Kasumi-1 (cell line): ENCODE measurements around the gene LRRN4.

Experiments
- DNase-seq, 2 experiments: peaks; one replicate each; lab custom pipeline; 2025; lab: John Stamatoyannopoulos, UW

Gene LRRN4

DNA sequence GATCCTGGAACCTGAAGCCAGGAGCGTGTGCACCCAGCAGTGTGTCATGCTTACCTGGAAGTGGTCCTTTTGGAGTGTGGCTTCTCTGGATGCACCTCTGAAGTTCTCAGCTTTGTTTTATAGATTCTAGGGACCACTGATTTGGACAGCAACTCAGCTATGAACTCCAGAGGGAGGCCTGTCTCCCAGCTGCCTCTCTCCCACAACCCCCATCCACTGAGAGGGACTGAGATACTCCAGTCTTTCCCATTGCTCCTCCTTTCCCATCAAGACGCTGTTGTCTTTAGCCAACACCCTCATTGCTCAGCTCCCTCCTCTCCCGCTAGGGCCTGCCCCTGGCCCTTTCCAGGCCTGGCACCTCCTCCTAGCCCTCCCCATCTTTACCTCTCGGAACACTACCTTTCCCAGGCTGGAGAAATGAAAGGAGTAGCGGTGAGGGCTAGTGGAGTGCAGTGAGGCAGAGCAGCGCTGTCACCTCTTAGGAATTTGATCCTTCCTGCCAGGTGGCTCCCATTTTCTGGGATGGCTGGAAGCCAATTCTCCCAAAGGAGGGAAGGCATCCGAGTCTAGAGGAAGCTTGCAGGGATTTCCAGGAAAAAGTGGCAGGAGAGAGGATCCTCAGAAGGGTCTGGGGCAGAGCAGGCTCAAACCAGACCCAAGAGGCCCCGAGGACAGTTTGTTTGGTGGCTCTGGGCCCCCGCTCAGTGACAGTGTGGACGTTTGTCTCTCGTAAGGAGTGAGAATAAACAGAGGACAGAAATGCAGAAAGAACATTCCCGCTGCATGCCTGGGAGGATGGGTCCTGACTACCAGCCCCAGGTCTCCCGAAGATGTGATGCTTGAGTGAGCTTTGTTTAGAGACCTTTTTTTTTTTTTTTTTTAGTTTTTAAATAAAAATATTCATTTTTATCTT is at the start of gene LRRN4:
LRRN4 (minus strand) TSS at position 285 of the 913 bp plus-strand sequence. CDS start 1,261 bp downstream, outside the sequence.
- no peak for DNase-seq

GRCh38 chr20:6103301-6103700 is 49.4 kb upstream of the LRRN4 start:
- no peak for DNase-seq

DNA sequence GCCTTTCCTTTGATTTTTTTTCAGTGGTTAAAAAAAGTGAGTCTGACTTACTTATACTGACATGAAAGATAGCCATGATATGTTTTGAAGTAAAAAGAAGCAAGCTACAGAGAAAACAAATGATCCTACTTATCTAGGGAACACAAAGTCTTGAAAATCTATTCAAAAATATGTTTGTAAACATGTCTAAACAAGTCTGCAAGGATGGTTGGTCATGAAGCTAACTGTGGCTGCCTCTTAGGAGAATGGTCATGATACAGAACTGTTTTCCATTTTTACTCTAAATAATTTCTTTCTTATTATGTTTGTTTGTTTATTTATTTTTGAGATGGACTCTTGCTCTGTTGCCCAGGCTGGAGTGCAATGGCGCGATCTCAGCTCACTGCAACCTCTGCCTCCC is 47.5 kb upstream of the LRRN4 start:
- no peak for DNase-seq

DNA sequence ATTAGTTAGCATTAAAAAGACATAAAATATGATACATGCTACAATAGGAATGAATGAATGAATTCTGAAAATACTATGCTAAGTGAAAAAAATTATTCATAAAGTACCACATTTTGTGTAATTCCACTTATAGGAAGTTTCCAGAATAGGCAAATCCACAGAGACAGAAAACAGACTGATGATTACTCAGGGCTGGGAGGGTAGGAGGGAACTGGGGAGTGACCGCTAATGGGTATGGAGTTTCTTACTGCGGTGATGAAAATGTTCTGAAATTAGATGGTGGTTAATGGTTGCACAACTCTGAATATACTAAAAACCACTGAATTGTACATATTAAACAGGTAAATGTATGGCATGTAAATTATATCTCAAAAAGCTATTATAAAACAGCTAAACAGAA is 46.4 kb upstream of the LRRN4 start:
- DNase-seq, result no peak

GRCh38 chr20:6099819-6100218 is 46.0 kb upstream of the LRRN4 start:
- no peak for DNase-seq

GRCh38 chr20:6095409-6095808 is 41.5 kb upstream of the LRRN4 start:
- DNase-seq, result no peak

DNA sequence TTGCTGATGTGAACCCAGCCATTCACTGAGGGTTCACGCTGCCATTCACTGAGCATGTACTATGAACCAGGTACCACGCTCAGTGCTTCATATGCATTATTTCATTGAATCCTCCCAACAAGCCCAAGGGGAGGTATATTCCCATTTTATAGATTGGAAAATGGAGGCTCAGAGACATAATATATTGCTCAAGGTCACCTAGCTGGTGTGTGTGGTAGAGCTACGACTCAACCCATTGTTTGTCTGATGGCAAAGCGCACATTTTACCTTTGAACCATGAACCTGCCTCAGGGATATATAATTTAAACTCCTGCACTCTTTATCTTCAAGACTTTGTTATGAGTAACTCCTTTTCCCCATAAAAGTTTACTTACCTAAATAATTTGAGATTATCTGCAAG is 40.7 kb upstream of the LRRN4 start:
- DNase-seq, result no peak

- no peak for DNase-seq
Measured at GRCh38 chr20:6094063-6094462, 40.2 kb upstream of the LRRN4 start.

GRCh38 chr20:6091661-6092060 is 37.8 kb upstream of the LRRN4 start:
- no peak for DNase-seq

DNA sequence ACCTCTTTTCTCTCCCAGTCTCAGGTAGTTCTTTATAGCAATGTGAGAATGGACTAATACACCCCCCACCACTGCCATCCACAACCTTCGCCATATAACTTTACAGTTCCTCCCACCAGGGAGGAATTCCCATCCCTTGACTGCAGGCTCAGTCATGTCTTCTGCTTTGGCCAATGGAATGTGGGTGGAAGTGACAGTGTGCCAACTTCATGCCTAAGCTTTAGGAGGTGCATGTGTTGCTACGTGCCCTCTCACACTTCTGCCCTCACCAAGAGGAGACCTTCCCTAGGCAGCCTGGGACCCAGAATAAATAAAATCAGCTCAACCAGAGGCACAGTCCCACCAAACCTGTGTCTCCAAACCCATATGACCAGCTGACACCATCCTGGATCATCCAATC is 33.0 kb upstream of the LRRN4 start:
- no peak for DNase-seq

DNA sequence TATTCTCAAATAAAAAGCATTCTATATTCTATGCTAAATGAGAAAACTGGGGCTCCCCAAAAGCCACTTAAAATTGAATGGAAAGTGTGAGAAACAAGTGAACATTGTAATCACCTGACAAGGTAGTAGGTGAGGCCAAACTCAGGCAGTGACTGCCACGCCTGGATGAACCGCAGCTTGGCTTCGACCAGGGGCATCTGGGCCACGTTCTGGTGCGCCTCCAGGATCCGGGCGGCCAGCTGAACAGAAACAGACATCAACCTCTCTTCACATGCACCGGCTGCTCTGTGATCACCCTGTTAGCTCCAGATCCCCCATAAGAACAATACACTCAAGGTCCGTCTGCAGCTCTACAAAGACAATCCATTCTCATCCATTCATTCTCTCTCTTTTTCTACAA is 30.1 kb upstream of the LRRN4 start:
- DNase-seq, result no peak

- DNase-seq, result no peak
Measured at GRCh38 chr20:6081236-6081635, 27.4 kb upstream of the LRRN4 start.

GRCh38 chr20:6079016-6079415 is 25.2 kb upstream of the LRRN4 start:
- DNase-seq, result no peak

GRCh38 chr20:6075428-6076219 is 21.8 kb upstream of the LRRN4 start:
- no peak for DNase-seq

DNA sequence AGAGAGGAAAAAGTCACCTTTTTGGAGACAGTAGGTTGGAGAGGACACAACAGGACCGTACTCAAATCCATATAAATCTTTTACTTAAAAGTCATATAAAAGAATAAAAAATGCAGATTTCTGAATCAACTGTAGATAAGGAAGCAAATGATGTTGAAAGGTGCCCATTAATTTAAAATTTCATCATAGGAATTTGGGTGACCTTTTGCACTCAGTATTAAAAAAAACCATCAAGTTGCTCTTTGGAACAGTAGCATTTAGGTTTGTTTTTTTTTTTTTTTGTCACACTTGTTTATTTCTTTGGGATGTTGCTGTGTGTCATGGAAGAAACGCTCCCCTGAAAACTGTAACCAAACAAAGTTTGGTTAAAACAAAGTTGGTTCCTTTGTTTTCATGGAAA is 20.9 kb upstream of the LRRN4 start:
- DNase-seq, result no peak

DNA sequence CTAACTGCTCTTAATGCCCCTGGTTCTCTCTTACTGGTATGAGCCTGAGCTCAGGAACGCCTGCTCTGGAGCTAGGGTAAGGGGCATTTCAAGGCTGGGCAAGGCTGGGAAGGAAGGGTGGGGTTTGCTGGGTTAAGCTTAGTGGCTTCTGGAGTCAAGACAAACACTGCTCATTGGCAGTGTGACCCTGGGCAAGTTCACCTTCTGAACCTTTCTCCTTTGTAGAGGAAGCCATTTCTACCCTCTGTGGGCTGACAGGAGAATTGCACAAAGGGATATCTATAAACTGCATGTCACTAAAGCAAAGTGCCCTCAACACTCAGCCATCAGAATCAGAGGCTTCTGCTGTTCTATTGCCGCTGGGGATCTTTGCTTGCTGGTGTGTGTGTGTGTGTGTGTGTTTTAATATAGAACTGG is 20.3 kb upstream of the LRRN4 start:
- peak; percentile 75 to 87 for DNase-seq

GRCh38 chr20:6070829-6071695 is 17.2 kb upstream of the LRRN4 start:
- no peak for DNase-seq

DNA sequence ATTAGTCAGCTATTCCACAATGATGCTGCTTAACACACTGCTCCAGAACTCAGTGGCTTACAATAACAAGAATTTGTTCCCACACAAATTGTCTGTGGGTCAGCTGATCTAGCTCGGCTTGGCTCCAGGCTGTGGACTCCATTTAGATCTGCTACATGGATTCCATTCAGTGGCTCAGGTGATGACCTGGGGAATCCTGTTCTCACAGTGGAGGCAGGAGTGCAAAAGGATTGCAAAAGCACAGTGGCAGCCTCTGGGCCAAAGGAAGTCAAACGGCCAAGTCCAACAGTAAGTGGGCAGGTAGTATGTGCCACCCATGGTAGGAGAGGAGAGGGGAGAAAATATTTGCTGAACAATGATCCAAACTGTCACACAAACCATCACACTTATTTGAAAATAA is 15.8 kb upstream of the LRRN4 start:
- DNase-seq, result no peak

DNA sequence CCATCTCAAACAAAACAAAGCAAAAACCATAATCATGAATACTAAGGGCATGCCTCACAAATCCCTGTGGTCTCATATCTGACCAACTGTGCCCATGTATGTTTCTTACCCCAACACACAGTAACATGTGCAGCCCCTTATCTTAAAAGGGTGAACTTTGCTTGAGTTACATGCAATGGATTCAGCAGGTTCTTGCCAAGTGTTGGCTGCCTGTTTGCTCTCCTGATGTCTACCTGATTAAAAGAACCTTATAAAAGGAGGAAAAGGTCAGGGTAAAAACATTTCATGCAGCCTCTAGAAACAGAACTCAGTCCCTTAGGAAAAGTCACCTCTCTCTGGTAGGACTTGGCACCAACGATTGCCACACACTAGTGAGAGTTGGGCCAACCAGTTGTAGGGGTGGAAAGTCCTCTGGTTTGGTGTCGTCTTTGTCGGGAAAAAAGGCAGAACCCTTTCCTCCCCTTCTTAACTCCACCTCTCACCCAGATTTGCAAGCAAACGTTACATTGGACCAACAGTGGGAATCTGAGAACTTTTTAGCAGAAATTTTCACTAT is 14.0 kb upstream of the LRRN4 start:
- DNase-seq, result no peak

GRCh38 chr20:6066582-6066981 is 12.7 kb upstream of the LRRN4 start:
- no peak for DNase-seq

DNA sequence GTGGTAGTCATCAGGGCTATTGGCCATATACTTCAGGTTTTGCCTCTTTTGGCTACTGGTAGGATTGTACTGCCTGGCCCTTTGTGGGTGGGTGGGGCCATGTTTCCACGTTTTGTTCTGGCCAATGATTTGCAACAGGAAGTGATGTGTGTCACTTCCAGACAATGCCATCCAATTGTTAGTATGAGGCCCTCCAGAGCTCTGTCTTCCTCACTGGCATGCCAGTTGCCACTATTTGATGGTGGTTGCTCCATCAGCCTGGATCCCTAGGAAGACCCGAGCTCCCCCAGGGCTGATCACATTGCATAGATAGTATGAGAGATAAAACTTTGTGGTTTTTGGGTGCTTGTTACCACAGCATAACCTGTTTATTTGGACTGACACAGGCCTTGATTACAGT is 7.7 kb upstream of the LRRN4 start:
- DNase-seq, result no peak

DNA sequence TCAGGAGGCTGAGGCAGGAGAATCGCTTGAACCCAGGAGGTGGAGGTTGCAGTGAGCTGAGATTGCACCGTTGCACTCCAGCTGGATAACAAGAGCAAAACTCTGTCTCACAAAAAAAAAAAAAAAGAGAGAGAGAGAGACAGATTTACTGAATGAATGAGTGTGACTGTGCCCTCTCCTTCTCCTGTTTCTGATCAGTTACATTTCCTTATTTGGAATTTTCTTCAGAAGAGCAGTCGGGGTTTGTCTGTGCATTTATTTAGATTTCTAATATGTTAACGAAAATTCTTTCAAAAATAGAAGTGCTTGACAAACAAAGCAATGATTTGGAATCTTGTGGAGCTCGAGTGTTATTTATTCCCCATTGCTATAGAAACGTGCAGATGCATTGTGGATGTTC is 6.4 kb upstream of the LRRN4 start:
- DNase-seq, result no peak
